ENCODE results near the gene MCIDAS. TPM values are rescaled to one million over a fixed set of nuclear protein-coding genes. Genes with fewer than 3 reads are reported as not detected.

The MCIDAS gene
- total RNA-seq, 4 donors from 2014 or later: not detected

- TF ChIP-seq EP300 (IDR thresholded peaks at IDR 0.05): no peak
- no peak for TF ChIP-seq POLR2AphosphoS5 (IDR thresholded peaks at IDR 0.05)
- H3K4me3 ChIP-seq: no peak overlapping the region
- no peak overlapping the region for H3K27ac ChIP-seq
- H3K36me3 ChIP-seq: no peaks in the 10 kb centered on the region
- H3K9me3 ChIP-seq: no peaks in the 10 kb centered on the region
- peaks cover 100% of the 10 kb centered on the region for H3K27me3 ChIP-seq
- no peak for ATAC-seq
- peaks cover 0 to 39% (median 13%) of the 10 kb centered on the region in 3 donors for H3K4me1 ChIP-seq
Measured at GRCh38 chr5:55225346-55225745, 1.8 kb downstream of the MCIDAS start.

GRCh38 chr5:55223812-55224240 lies 3.3 kb downstream of the MCIDAS start:
- no peak overlapping the region for H3K4me3 ChIP-seq
- no peaks in the 10 kb centered on the region for H3K36me3 ChIP-seq
- no peak overlapping the region for H3K27ac ChIP-seq
- 53 to 58% methylated on average over 4 of the region's 7 CpGs for WGBS, 2 donors (ENCODE audit: low coverage in 1 of 2)
- ATAC-seq: no peak
- no peak for TF ChIP-seq EP300 (IDR thresholded peaks at IDR 0.05)
- TF ChIP-seq POLR2AphosphoS5 (IDR thresholded peaks at IDR 0.05): no peak
- no peak for TF ChIP-seq CTCF (IDR thresholded peaks at IDR 0.05)
- no peak for TF ChIP-seq POLR2A (IDR thresholded peaks at IDR 0.05)
- peaks cover 0 to 41% (median 13%) of the 10 kb centered on the region in 3 donors for H3K4me1 ChIP-seq
- H3K9me3 ChIP-seq: no peaks in the 10 kb centered on the region
- H3K27me3 ChIP-seq: peaks cover 100% of the 10 kb centered on the region

DNA sequence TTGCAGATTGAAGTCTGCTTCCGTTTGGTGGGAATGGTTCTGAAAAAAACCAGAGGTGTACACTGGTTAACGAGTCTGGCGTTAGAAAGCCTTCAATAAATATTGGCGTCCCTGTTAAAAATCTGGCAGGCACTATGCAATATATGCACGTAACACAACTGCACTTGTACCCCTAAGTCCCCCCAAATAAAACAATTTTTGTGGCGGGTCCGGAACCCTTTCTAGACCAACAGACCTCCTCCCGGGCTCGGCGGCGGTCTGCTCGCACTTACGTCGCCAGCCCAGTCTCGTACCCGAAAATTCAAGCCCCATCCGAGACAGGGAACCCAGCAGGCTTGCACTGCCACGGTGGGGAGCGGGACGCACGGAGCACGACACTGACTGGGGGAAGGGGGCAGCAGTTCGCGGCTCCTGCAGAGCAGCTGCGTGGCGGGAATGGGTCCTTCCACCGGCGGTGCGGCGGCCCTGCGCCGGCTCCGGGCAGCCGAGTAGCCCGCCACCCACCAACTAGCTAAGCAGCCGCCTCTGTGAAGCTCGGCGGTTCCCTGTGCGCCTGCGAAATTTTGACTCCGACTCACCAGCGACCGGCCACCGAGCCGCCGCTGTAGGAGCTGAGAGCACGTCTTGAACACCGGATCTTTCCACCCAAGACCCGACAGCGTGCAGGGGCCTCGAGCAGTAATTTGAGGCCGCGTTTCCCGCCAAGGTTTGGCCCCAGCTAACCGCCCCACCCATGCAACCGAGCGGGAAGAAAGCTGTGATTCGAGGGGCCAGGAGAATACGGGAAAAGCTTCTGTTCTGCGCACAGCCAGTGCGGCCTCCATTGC lies 3.9 kb downstream of the MCIDAS start:
- H3K9me3 ChIP-seq: no peaks in the 10 kb centered on the region
- peaks cover 100% of the 10 kb centered on the region for H3K27me3 ChIP-seq
- peaks cover 0 to 41% (median 13%) of the 10 kb centered on the region in 3 donors for H3K4me1 ChIP-seq
- no peak for ATAC-seq
- 19 to 29% methylated on average over 3 to 11 of the region's 61 CpGs for WGBS, 2 donors (ENCODE audit: low coverage in 1 of 2)
- H3K36me3 ChIP-seq: no peaks in the 10 kb centered on the region
- H3K4me3 ChIP-seq: peak overlapping the region in 1 of 2 donors; percentile 18
- TF ChIP-seq CTCF (IDR thresholded peaks at IDR 0.05) (no peak), POLR2AphosphoS5 (IDR thresholded peaks at IDR 0.05) (no peak), POLR2A (IDR thresholded peaks at IDR 0.05) (no peak), EP300 (IDR thresholded peaks at IDR 0.05) (no peak)
- H3K27ac ChIP-seq: no peak overlapping the region

GRCh38 chr5:55222092-55222984 lies 4.8 kb downstream of the MCIDAS start:
- TF ChIP-seq CTCF (IDR thresholded peaks at IDR 0.05): no peak
- no peak for TF ChIP-seq POLR2AphosphoS5 (IDR thresholded peaks at IDR 0.05)
- no peak for TF ChIP-seq EP300 (IDR thresholded peaks at IDR 0.05)
- no peak for TF ChIP-seq POLR2A (IDR thresholded peaks at IDR 0.05)
- Histone ChIP-seq H3K36me3 (no peaks in the 10 kb centered on the region), H3K27ac (no peak overlapping the region), H3K9me3 (no peaks in the 10 kb centered on the region), H3K4me1 (peaks cover 0 to 35% (median 9%) of the 10 kb centered on the region in 3 donors), H3K27me3 (peaks cover 100% of the 10 kb centered on the region), H3K4me3 (no peak overlapping the region)
- WGBS, 2 donors (ENCODE audit: low coverage in 1 of 2): 21% methylated on average over 9 to 15 of the region's 30 CpGs
- no peak for ATAC-seq

GRCh38 chr5:55220433-55221185 lies 6.5 kb downstream of the MCIDAS start:
- TF ChIP-seq POLR2AphosphoS5 (IDR thresholded peaks at IDR 0.05) (no peak), POLR2A (IDR thresholded peaks at IDR 0.05) (no peak), EP300 (IDR thresholded peaks at IDR 0.05) (no peak), CTCF (IDR thresholded peaks at IDR 0.05) (no peak)
- 3 to 6% methylated on average over 5 to 16 of the region's 62 CpGs for WGBS, 2 donors (ENCODE audit: low coverage in 1 of 2)

More at GRCh38 chr5:55220433-55221185, 6.5 kb downstream of the MCIDAS start:
- Histone ChIP-seq H3K36me3 (no peaks in the 10 kb centered on the region), H3K27me3 (peaks cover 87% of the 10 kb centered on the region), H3K9me3 (no peaks in the 10 kb centered on the region), H3K27ac (no peak overlapping the region), H3K4me1 (peaks cover 0 to 22% (median 0%) of the 10 kb centered on the region in 3 donors), H3K4me3 (peak overlapping the region in 1 of 2 donors; percentile 37)
- no peak for ATAC-seq
